H1 (cell line): ENCODE data around the gene GAS2L1. TPM values are rescaled to one million over a fixed set of nuclear protein-coding genes. Genes with fewer than 3 reads are reported as not detected.

Experiments used
- CTCF ChIA-PET: fragments of 300-600 bp; sonication (Branson Sonifier 250); formaldehyde crosslinking; loops from one replicate; lab custom pipeline; 2021; ENCODE audit not compliant: partially characterized antibody; lab: Charles Lee
- POLR2A ChIA-PET: fragments of 300-600 bp; sonication (Branson Sonifier 250); formaldehyde crosslinking; loops from one replicate; lab custom pipeline; 2021; ENCODE audit warnings: inconsistent platforms; ENCODE audit not compliant: partially characterized antibody; lab: Charles Lee
- DNase-seq, 2 experiments: peaks; one replicate each; pipeline versions ENCODE4 v3.0.0 to v3.0.0-alpha.2; 2010 to 2022; ENCODE audit warnings: low spot score in 2 of 2, low read depth in 1 of 2, mixed read lengths in 1 of 2
- FAIRE-seq: peaks from 2 replicates; lab custom pipeline; 2011; peaks lifted over from hg19 to GRCh38; lab: Jason Lieb, UNC
- H2AFZ ChIP-seq: 2 replicates; pipeline ENCODE4 v1.8.1; 2012; ENCODE audit warnings: low read length, inconsistent platforms
- H2AK5ac ChIP-seq: 2 replicates; pipeline ENCODE4 v1.6.1; 2013; ENCODE audit warnings: low read depth, low read length
- H2BK120ac ChIP-seq: replicated peaks from 2 replicates; pipeline ENCODE3; 2013; ENCODE audit warnings: low read depth, low read length, inconsistent platforms
- H2BK12ac ChIP-seq: 2 replicates; pipeline ENCODE4 v1.6.1; 2013; ENCODE audit warnings: low read depth, low read length
- H2BK15ac ChIP-seq: 2 replicates; pipeline ENCODE4 v1.6.1; 2013; ENCODE audit warnings: low read length
- H2BK20ac ChIP-seq: 2 replicates; pipeline ENCODE4 v1.6.1; 2013; ENCODE audit warnings: low read length
- H2BK5ac ChIP-seq: 2 replicates; pipeline ENCODE4 v1.6.1; 2013; ENCODE audit warnings: low read depth, low read length
- H3K14ac ChIP-seq: 2 replicates; pipeline ENCODE4 v1.6.1; 2013; ENCODE audit warnings: inconsistent platforms; ENCODE audit not compliant: insufficient read length
- H3K18ac ChIP-seq: 2 replicates; pipeline ENCODE4 v1.6.1; 2013; ENCODE audit warnings: low read length; ENCODE audit errors: extremely low read depth
- H3K23ac ChIP-seq: 2 replicates; pipeline ENCODE4 v1.6.1; 2013; ENCODE audit warnings: inconsistent platforms; ENCODE audit not compliant: insufficient read length
- H3K23me2 ChIP-seq: 2 replicates; pipeline ENCODE4 v1.6.1; 2013; ENCODE audit warnings: low read depth, low read length
- H3K27ac ChIP-seq: 2 replicates; pipeline ENCODE4 v1.6.1; 2011; ENCODE audit warnings: low read depth, low read length, inconsistent platforms
- H3K27me3 ChIP-seq, 4 experiments: replicated peaks in 1 of 4; 1 replicate in 1 of 4; 2 replicates in 3 of 4; pipeline versions ENCODE4 v1.6.1 to v1.8.1; 2011 to 2013; ENCODE audit warnings: low read length in 3 of 4, mild to moderate bottlenecking in 3 of 4, inconsistent platforms in 2 of 4, mixed read lengths in 2 of 4, moderate library complexity in 1 of 4; ENCODE audit not compliant: control insufficient read depth in 3 of 4, insufficient read depth in 3 of 4; ENCODE audit errors: extremely low read depth in 1 of 4
- H3K36me3 ChIP-seq, 4 experiments: 2 replicates each; pipeline versions ENCODE4 v1.6.1 to v1.8.1; 2011 to 2013; ENCODE audit warnings: mild to moderate bottlenecking in 4 of 4, low read length in 3 of 4, moderate library complexity in 2 of 4, control low read depth in 1 of 4, inconsistent platforms in 1 of 4; ENCODE audit not compliant: insufficient read depth in 4 of 4, control insufficient read depth in 2 of 4
- H3K4ac ChIP-seq: replicated peaks from 2 replicates; pipeline ENCODE3; 2013; ENCODE audit warnings: low read length, low read depth, mixed read lengths, inconsistent platforms; ENCODE audit not compliant: insufficient read length
- H3K4me1 ChIP-seq, 4 experiments: replicated peaks in 1 of 4; 1 replicate in 1 of 4; 2 replicates in 3 of 4; pipeline versions ENCODE4 v1.6.1 to v1.8.1; 2011 to 2013; ENCODE audit warnings: low read length in 3 of 4, inconsistent platforms in 2 of 4, mixed read lengths in 1 of 4; ENCODE audit not compliant: insufficient read depth in 4 of 4, control insufficient read depth in 3 of 4
- H3K4me2 ChIP-seq, 2 experiments: 2 replicates each; pipeline versions ENCODE4 v1.6.1 to v1.8.1; 2011 to 2013; ENCODE audit warnings: low read depth in 2 of 2, low read length in 2 of 2, control low read depth in 1 of 2, inconsistent platforms in 1 of 2, mild to moderate bottlenecking in 1 of 2; ENCODE audit not compliant: insufficient read depth in 1 of 2
- H3K4me3 ChIP-seq, 4 experiments: fragments of 200-600, 300-600 bp in 1 of 4; sonication (generic), shearing (Covaris generic), sonication (Bioruptor Twin) in 1 of 4; 2 replicates each; pipeline versions ENCODE4 v1.5.1 to v1.8.1; 2011 to 2016; ENCODE audit warnings: low read length in 4 of 4, low read depth in 3 of 4, control low read depth in 2 of 4, inconsistent platforms in 2 of 4, mild to moderate bottlenecking in 2 of 4, mixed read lengths in 1 of 4, moderate library complexity in 1 of 4; ENCODE audit not compliant: insufficient read depth in 2 of 4; ENCODE audit errors: extremely low read depth in 1 of 4
- H3K56ac ChIP-seq: replicated peaks from 2 replicates; pipeline ENCODE3; 2013; ENCODE audit warnings: low read depth, mild to moderate bottlenecking, mixed read lengths, low read length, inconsistent platforms; ENCODE audit not compliant: insufficient read length
- H3K79me1 ChIP-seq: 2 replicates; pipeline ENCODE4 v1.6.1; 2013; ENCODE audit warnings: low read depth, low read length, control low read depth
- H3K79me2 ChIP-seq, 2 experiments: 2 replicates each; pipeline versions ENCODE4 v1.6.1 to v1.8.1; 2012 to 2013; ENCODE audit warnings: low read length in 2 of 2, mild to moderate bottlenecking in 2 of 2, inconsistent platforms in 1 of 2; ENCODE audit not compliant: insufficient read depth in 2 of 2, control insufficient read depth in 1 of 2
- H3K9ac ChIP-seq, 4 experiments: replicated peaks in 1 of 4; 1 replicate in 1 of 4; 2 replicates in 3 of 4; pipeline versions ENCODE4 v1.6.1 to v1.8.1; 2011 to 2013; ENCODE audit warnings: low read depth in 3 of 4, low read length in 3 of 4, control low read depth in 2 of 4, mild to moderate bottlenecking in 2 of 4, moderate library complexity in 2 of 4, inconsistent platforms in 1 of 4; ENCODE audit errors: extremely low read depth in 1 of 4
- H3K9me3 ChIP-seq, 2 experiments: 2 replicates each; pipeline versions ENCODE4 v1.6.1 to v1.8.1; 2012 to 2013; ENCODE audit warnings: mild to moderate bottlenecking in 2 of 2, moderate library complexity in 2 of 2, control low read depth in 1 of 2, inconsistent platforms in 1 of 2, low read depth in 1 of 2, low read length in 1 of 2, mixed read lengths in 1 of 2; ENCODE audit not compliant: insufficient read depth in 2 of 2
- H4K20me1 ChIP-seq, 2 experiments: replicated peaks in 1 of 2; 2 replicates each; pipeline versions ENCODE3 to v1.8.1; 2011 to 2013; ENCODE audit warnings: inconsistent platforms in 2 of 2, low read length in 2 of 2, mild to moderate bottlenecking in 1 of 2; ENCODE audit not compliant: insufficient read depth in 2 of 2, control insufficient read depth in 1 of 2
- H4K5ac ChIP-seq: 2 replicates; pipeline ENCODE4 v1.6.1; 2013; ENCODE audit warnings: low read length, low read depth, mixed read lengths, inconsistent platforms; ENCODE audit not compliant: insufficient read length
- H4K8ac ChIP-seq: 2 replicates; pipeline ENCODE4 v1.8.0; 2013; ENCODE audit warnings: mild to moderate bottlenecking, moderate library complexity, low read length, inconsistent platforms; ENCODE audit not compliant: insufficient read depth; ENCODE audit errors: extremely low read depth
- H4K91ac ChIP-seq: replicated peaks from 2 replicates; pipeline ENCODE3; 2013; ENCODE audit warnings: low read length, mixed read lengths, inconsistent platforms; ENCODE audit not compliant: insufficient read length
- BRCA1 ChIP-seq: IDR thresholded peaks from 2 replicates; pipeline ENCODE4 v1.6.1; 2012; ENCODE audit warnings: low read depth, low read length, improper control_type of control experiment
- CREB1 ChIP-seq: IDR thresholded peaks from 2 replicates; pipeline ENCODE4 v1.6.1; 2012; ENCODE audit warnings: inconsistent platforms
- RFX5 ChIP-seq: IDR thresholded peaks from 2 replicates; pipeline ENCODE4 v1.6.1; 2011; ENCODE audit warnings: low read depth, low read length, improper control_type of control experiment, borderline replicate concordance
- WGBS, 2 experiments: shearing (Covaris generic) in 1 of 2; methylation state at CpG; one replicate each; pipeline versions ENCODE4 v1.1.6 to v1.1.7; 2013 to 2015; ENCODE audit warnings: low lambda C conversion rate in 2 of 2, mixed read lengths in 2 of 2, inconsistent platforms in 1 of 2, low coverage in 1 of 2, missing lambda C conversion rate in 1 of 2; ENCODE audit not compliant: insufficient replicate concordance in 2 of 2, insufficient coverage in 1 of 2, insufficient read length in 1 of 2; ENCODE audit errors: extremely low coverage in 1 of 2, missing lambda C conversion rate in 1 of 2; 5-methylcytosine and 5-hydroxymethylcytosine counted together
- polyA plus RNA-seq, 7 experiments: library from polyadenylated mRNA; depleted of rRNA in 3 of 7; stranded (reverse) in 5 of 7; unstranded in 2 of 7; fragments of >200 nt in 5 of 7; fragments of 200-250 nt in 2 of 7; gene quantifications; 1 replicate in 5 of 7; 2 replicates in 1 of 7; 4 replicates in 1 of 7; pipeline versions ENCODE4 v1.2.1 to v1.2.3, GENCODE V29; 2011 to 2013; ENCODE audit warnings: missing spikeins in 2 of 7, mixed read lengths in 2 of 7
- total RNA-seq: library from RNA; stranded (reverse); fragmentation: NEBNext Ultra II Directional; extraction: Animal tissue kit (Norgen Biotek cat#: 25700); gene quantifications from 2 replicates; pipeline ENCODE4 v1.2.1, GENCODE V29; 2021

GAS2L1 gene
- total and polyA plus RNA-seq, 2 of the 8 experiments (the other 6 are each of a cell fraction or from before 2014, with no cell fraction given): 3.6 to 10.1 TPM

- Histone ChIP-seq H3K23me2 (no peaks in the 10 kb centered on the region), H3K27me3 (no peaks in the 10 kb centered on the region), H2BK15ac (no peak overlapping the region), H2BK5ac (no peak overlapping the region), H2BK12ac (no peak overlapping the region), H2AFZ (no peak overlapping the region), H3K4me1 (no peaks in the 10 kb centered on the region), H3K79me1 (no peaks in the 10 kb centered on the region), H3K4me2 (no peak overlapping the region), H3K79me2 (no peaks in the 10 kb centered on the region), H3K9ac (no peak overlapping the region), H4K8ac (no peak overlapping the region), H2AK5ac (no peak overlapping the region), H3K36me3 (peaks cover 11 to 43% (median 26%) of the 10 kb centered on the region in 4 experiments), H3K23ac (no peak overlapping the region), H3K18ac (no peak overlapping the region), H2BK120ac (no peak overlapping the region), H3K4ac (no peak overlapping the region), H4K20me1 (peaks cover 1 to 9% of the 10 kb centered on the region in 2 experiments), H3K9me3 (no peaks in the 10 kb centered on the region), H2BK20ac (no peak overlapping the region), H4K5ac (no peak overlapping the region), H3K4me3 (no peak overlapping the region), H3K27ac (no peak overlapping the region), H3K14ac (no peak overlapping the region), H3K56ac (no peak overlapping the region), H4K91ac (no peak overlapping the region)
- ChIA-PET POLR2A (no interaction called here), CTCF (interaction anchor here (0.7 to 1.2 kb wide), 3 partner anchors 15 to 19 kb away, joined by 3 to 7 read pairs (median 4); no protein-coding TSS in a partner anchor)
- FAIRE-seq (no peak), DNase-seq (no peak)
- 82% methylated on average over 5 of the region's 5 CpGs; no CpG with 5 or more reads in 1 of the 2 experiments for WGBS, 2 experiments
- TF ChIP-seq BRCA1: no peak
- TF ChIP-seq RFX5: no peak
- no peak for TF ChIP-seq CREB1
Observed at GRCh38 chr22:29344137-29344536, 37.7 kb downstream of the GAS2L1 start.
